Thyroid gland (tissue), 4 donors: Measurements from ENCODE around the gene FBXL17. TPM values are rescaled to one million over a fixed set of nuclear protein-coding genes. Genes with fewer than 3 reads are reported as not detected.

Experiments used
- DNase-seq, 2 donors: peaks; one replicate each; pipeline ENCODE4 v3.0.0-alpha.2; 2019
- H3K27ac ChIP-seq, 3 donors: fragments of 200-600 bp; sonication (generic); 1 replicate in 2 of 3; 2 replicates in 1 of 3; pipeline ENCODE4 v1.5.1; 2016 to 2019; ENCODE audit warnings: mild to moderate bottlenecking in 1 of 3, moderate library complexity in 1 of 3
- H3K27me3 ChIP-seq: fragments of 200-600 bp; sonication (generic); one replicate; pipeline ENCODE4 v1.5.1; 2019
- H3K36me3 ChIP-seq, 2 donors: fragments of 200-600 bp; sonication (generic); one replicate each; pipeline ENCODE4 v1.5.1; 2016 to 2019
- H3K4me1 ChIP-seq, 2 donors: fragments of 200-600 bp; sonication (generic); one replicate each; pipeline ENCODE4 v1.5.1; 2017 to 2019
- H3K4me3 ChIP-seq, 3 donors: fragments of 200-600 bp; sonication (generic); replicated peaks in 1 of 3; 1 replicate in 2 of 3; 2 replicates in 1 of 3; pipeline ENCODE4 v1.5.1; 2016; ENCODE audit warnings: mild to moderate bottlenecking in 1 of 3
- H3K9me3 ChIP-seq: fragments of 200-600 bp; sonication (generic); one replicate; pipeline ENCODE4 v1.5.1; 2017
- POLR2A ChIP-seq, 2 donors: fragments of 450-650 bp; IDR thresholded peaks; one replicate each; pipeline ENCODE4 v1.6.1; 2017; ENCODE audit warnings: antibody characterized with exemption in 2 of 2, mild to moderate bottlenecking in 2 of 2, moderate library complexity in 1 of 2
- WGBS, 2 donors: methylation state at CpG; one replicate each; pipeline ENCODE4 v1.1.5; 2017; 5-methylcytosine and 5-hydroxymethylcytosine counted together
- intact Hi-C: fragments of 100-400 bp; cut with DNase I; formaldehyde crosslinking; loops from one replicate; pipeline ENCODE4 v1.15.1; 2023
- total RNA-seq, 4 donors: library from RNA; depleted of rRNA; stranded (reverse); fragments of >200 nt; gene quantifications; one replicate each; pipeline ENCODE4 v1.2.3, GENCODE V29; 2016
- TF ChIP-seq, protein P1 (sequence below), 6 experiments: fragments of 200-600 bp in 3 of 6; fragments of 450-650 bp in 3 of 6; sonication (generic) in 3 of 6; IDR thresholded peaks; one replicate each; pipeline ENCODE4 v1.5.1; 2016 to 2019; ENCODE audit warnings: antibody characterized with exemption in 6 of 6, mild to moderate bottlenecking in 2 of 6, inconsistent platforms in 1 of 6, moderate library complexity in 1 of 6

Gene FBXL17
- total RNA-seq, 4 donors from 2014 or later: 37.6 to 77.7 (median 55.6) TPM

DNA sequence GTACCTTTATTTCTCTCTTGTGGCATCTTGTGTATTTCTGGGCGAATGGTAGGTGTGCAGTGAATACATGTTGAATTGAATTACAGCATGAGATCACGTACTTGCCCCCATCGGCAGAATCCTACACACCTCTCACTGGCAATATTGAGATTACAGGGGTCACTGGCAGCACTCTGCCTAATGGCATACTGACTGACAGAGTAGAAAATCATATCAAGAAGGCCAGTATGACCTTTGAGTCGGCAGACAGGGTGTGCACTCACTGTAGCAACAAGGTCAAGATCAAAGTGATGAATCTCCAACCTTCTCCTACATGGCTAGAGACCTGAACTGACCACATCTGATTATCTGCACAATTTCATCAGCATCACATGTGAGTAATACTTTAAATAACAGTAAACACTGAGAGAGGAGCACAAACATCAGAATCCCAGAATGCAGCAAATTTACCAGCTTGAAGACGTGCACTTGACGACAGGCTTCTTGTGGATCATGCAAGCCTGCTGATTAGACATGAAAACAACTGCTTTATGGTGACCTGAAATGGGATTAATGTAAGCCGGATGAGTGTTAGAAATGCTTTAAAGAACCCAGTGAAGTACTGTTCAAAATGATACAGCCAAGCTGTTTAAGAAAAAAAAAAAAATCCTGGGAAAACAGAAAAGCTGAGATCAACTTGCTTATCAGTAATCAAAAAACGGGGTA, 444.1 kb downstream of the FBXL17 start:
- WGBS, 2 donors: 84 to 90% methylated on average over 8 of the region's 8 CpGs
- Histone ChIP-seq H3K36me3 (no peaks in the 10 kb centered on the region), H3K9me3 (no peaks in the 10 kb centered on the region), H3K27me3 (no peaks in the 10 kb centered on the region), H3K4me3 (no peak overlapping the region), H3K27ac (no peak overlapping the region), H3K4me1 (no peaks in the 10 kb centered on the region)
- TF ChIP-seq POLR2A (IDR thresholded peaks at IDR 0.05): no peak
- intact Hi-C loops: no loop called here
- no peak for DNase-seq

DNA sequence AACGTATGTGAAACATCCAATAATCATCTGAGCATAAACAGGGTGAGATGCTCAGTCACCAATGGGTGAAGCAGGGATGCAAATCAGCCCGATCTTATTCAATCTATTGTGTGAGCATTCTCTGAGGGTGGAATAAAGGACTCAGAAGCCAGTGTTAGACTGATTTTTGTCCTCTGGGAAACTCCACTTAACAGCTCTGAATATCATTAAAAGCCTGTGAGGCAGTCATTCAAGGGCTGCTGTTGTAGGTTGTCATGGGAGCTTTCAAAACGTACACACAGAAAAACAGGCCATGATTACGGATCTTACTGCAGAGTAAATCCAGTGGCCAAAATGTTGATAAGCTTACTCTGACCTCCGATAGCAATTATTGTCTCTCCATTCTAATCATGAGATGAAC, 444.7 kb downstream of the FBXL17 start:
- Histone ChIP-seq H3K27me3 (no peaks in the 10 kb centered on the region), H3K9me3 (no peaks in the 10 kb centered on the region), H3K27ac (no peak overlapping the region), H3K36me3 (no peaks in the 10 kb centered on the region), H3K4me1 (no peaks in the 10 kb centered on the region), H3K4me3 (no peak overlapping the region)
- 77 to 79% methylated on average over 5 of the region's 5 CpGs for WGBS, 2 donors
- intact Hi-C loops: no loop called here
- TF ChIP-seq, protein P1, sequence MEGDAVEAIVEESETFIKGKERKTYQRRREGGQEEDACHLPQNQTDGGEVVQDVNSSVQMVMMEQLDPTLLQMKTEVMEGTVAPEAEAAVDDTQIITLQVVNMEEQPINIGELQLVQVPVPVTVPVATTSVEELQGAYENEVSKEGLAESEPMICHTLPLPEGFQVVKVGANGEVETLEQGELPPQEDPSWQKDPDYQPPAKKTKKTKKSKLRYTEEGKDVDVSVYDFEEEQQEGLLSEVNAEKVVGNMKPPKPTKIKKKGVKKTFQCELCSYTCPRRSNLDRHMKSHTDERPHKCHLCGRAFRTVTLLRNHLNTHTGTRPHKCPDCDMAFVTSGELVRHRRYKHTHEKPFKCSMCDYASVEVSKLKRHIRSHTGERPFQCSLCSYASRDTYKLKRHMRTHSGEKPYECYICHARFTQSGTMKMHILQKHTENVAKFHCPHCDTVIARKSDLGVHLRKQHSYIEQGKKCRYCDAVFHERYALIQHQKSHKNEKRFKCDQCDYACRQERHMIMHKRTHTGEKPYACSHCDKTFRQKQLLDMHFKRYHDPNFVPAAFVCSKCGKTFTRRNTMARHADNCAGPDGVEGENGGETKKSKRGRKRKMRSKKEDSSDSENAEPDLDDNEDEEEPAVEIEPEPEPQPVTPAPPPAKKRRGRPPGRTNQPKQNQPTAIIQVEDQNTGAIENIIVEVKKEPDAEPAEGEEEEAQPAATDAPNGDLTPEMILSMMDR (IDR thresholded peaks at IDR 0.05): no peak
- no peak for TF ChIP-seq POLR2A (IDR thresholded peaks at IDR 0.05)
- DNase-seq: no peak

DNA sequence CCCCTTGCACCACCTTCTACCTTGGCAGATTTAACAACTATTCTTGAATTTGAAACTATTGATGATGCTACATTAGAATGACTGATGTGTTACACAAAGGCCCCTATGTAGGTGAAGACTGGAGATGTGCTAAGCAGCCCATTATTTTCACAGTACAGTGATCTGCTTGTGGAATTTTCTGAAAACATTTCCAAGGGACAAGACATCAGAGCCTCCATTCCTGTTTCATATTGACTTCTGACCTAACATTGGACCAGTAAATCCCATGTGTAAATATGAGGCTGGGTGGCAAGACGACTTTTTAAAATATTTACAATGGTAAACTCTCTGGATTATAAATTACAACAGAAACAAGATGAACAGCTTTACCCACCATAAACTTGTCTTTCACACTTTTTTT, 445.4 kb downstream of the FBXL17 start:
- TF ChIP-seq, protein P1 (IDR thresholded peaks at IDR 0.05): no peak
- no peak for TF ChIP-seq POLR2A (IDR thresholded peaks at IDR 0.05)
- H3K27ac ChIP-seq: no peak overlapping the region
- no peak overlapping the region for H3K4me3 ChIP-seq
- H3K9me3 ChIP-seq: no peaks in the 10 kb centered on the region
- intact Hi-C loops: no loop called here
- H3K36me3 ChIP-seq: no peaks in the 10 kb centered on the region
- no peaks in the 10 kb centered on the region for H3K27me3 ChIP-seq
- DNase-seq: no peak
- 76 to 77% methylated on average over 1 of the region's 1 CpG for WGBS, 2 donors
- H3K4me1 ChIP-seq: no peaks in the 10 kb centered on the region

DNA sequence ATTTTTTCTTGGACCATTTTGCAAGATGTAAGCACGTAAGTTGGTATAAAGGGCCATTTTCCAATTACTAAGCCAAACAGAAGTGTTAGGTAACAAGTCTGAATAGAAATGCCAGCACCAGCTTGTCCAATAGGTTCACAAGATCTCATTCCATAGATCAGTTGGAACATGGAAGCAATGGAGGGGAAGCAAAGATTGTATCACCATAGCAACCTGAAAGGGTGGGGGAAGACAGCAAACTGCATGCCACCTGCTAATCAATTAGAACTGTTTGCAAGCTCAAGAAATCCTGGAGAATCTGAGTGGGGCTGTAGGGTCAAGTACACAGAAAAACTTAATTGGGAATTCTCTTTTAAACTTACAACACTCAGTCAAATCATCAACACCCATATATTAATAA, 446.3 kb downstream of the FBXL17 start:
- 86 to 91% methylated on average over 1 of the region's 1 CpG for WGBS, 2 donors
- no peak for DNase-seq
- Histone ChIP-seq H3K4me1 (no peaks in the 10 kb centered on the region), H3K27me3 (no peaks in the 10 kb centered on the region), H3K36me3 (no peaks in the 10 kb centered on the region), H3K27ac (no peak overlapping the region), H3K9me3 (no peaks in the 10 kb centered on the region), H3K4me3 (no peak overlapping the region)
- no peak for TF ChIP-seq POLR2A (IDR thresholded peaks at IDR 0.05)
- TF ChIP-seq, protein P1 (IDR thresholded peaks at IDR 0.05): no peak
- intact Hi-C loops: no loop called here

DNA sequence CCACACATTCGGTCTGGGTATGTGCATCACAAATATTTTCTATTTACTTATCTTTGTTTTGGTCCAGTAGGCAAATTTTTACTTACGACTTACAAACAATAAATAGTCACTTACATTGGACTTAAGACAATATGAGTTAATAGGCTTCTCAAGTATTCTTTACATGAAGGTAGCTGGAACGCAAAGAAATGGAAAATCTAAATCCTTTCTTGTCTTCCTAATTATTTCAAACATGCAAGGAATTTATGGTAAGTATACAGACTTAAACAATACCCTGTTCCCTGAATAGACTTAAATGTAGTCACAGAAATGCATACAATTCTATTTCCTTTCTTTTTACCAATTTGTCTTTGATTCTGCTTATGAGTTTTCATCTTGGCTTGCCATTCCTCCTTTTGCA, 448.6 kb downstream of the FBXL17 start:
- no peak overlapping the region for H3K4me3 ChIP-seq
- H3K36me3 ChIP-seq: no peaks in the 10 kb centered on the region
- H3K27ac ChIP-seq: no peak overlapping the region
- TF ChIP-seq, protein P1 (IDR thresholded peaks at IDR 0.05): no peak
- TF ChIP-seq POLR2A (IDR thresholded peaks at IDR 0.05): no peak
- WGBS, 2 donors: 86 to 93% methylated on average over 3 of the region's 3 CpGs
- DNase-seq: no peak
- no peaks in the 10 kb centered on the region for H3K27me3 ChIP-seq
- H3K4me1 ChIP-seq: no peaks in the 10 kb centered on the region
- intact Hi-C loops: no loop called here
- no peaks in the 10 kb centered on the region for H3K9me3 ChIP-seq
